Suprapubic skin (tissue), 3 donors: ENCODE results near the gene CAD.

Experiments
- POLR2A ChIP-seq, 2 donors: fragments of 450-650 bp; IDR thresholded peaks; one replicate each; pipeline ENCODE4 v1.6.1; 2017; ENCODE audit warnings: antibody characterized with exemption in 2 of 2, mild to moderate bottlenecking in 2 of 2, moderate library complexity in 2 of 2
- TF ChIP-seq, protein P1 (sequence below), 2 donors: fragments of 200-600 bp in 1 of 2; fragments of 450-650 bp in 1 of 2; sonication (generic) in 1 of 2; IDR thresholded peaks; one replicate each; pipeline ENCODE4 v1.5.1; 2016 to 2019; ENCODE audit warnings: antibody characterized with exemption in 2 of 2, mild to moderate bottlenecking in 1 of 2, moderate library complexity in 1 of 2

DNA sequence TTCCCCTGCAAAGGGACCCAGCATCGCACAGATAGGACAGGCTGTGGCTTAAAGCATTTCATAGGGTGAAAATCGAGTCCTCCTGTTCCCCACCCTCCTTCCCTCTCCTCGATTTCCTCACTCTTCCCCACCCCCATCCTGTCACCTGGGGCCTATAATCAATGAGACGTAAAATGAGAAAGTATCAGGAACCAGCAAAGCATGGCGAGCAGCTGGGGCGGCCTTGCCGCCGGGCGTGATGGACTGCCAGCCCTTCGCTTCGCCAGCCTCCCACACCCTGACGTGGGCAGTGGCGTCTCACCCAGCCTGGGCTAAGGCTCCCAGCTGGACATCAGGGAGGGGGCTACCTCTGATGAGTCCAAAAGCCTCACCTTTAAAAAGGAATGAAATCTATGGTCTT is 34.6 kb downstream of the CAD start:
- TF ChIP-seq, protein P1, sequence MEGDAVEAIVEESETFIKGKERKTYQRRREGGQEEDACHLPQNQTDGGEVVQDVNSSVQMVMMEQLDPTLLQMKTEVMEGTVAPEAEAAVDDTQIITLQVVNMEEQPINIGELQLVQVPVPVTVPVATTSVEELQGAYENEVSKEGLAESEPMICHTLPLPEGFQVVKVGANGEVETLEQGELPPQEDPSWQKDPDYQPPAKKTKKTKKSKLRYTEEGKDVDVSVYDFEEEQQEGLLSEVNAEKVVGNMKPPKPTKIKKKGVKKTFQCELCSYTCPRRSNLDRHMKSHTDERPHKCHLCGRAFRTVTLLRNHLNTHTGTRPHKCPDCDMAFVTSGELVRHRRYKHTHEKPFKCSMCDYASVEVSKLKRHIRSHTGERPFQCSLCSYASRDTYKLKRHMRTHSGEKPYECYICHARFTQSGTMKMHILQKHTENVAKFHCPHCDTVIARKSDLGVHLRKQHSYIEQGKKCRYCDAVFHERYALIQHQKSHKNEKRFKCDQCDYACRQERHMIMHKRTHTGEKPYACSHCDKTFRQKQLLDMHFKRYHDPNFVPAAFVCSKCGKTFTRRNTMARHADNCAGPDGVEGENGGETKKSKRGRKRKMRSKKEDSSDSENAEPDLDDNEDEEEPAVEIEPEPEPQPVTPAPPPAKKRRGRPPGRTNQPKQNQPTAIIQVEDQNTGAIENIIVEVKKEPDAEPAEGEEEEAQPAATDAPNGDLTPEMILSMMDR (IDR thresholded peaks at IDR 0.05): no peak
- TF ChIP-seq POLR2A (IDR thresholded peaks at IDR 0.05): no peak
